IPS-NIHi11 (cell line): ENCODE data around the gene POLD4.

Experiments
- DNase-seq: peaks from one replicate; pipeline ENCODE4 v3.0.0; 2012; ENCODE audit warnings: mixed read lengths, low spot score

The POLD4 gene

DNA sequence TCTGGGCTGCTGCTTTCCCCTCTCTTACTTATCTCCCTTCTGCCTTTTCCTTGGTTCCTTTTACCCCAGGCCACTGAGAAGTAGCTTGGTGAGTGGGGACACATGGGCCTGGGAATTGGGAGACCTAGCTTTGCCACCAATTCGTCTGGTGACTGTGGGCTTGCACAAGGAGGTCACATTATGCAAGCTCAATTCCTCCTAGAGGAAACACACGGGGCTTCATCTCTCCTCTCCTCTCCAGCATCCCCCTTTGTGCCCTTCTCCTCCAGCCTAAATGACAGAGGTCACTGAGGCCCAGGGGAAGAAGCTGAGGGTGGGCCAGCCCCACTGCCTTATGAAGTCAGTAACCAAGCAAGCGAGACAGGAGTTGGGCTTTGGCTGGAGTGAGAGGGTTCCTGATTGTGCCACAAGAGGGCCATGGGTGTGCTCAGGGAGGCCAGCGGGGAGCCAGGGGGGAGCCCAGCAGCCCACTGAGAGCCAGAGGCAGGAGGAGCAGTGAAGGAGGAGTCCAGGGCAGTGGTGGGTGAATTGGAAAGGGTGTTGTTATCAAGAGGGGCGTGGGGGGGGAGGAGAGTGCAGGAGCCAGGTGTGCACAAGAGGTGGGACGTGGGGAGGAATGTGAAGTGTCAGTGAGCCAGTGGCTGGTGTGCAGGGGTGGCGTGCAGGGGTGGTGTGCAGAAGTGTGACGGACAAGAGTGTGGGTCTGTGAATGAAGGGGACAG lies 18.0 kb upstream of the POLD4 start:
- DNase-seq, result peak; percentile 73

- DNase-seq, result no peak
Measured at GRCh38 chr11:67370351-67371076, 17.2 kb upstream of the POLD4 start.

GRCh38 chr11:67369801-67370284 lies 16.5 kb upstream of the POLD4 start:
- DNase-seq, result no peak

DNA sequence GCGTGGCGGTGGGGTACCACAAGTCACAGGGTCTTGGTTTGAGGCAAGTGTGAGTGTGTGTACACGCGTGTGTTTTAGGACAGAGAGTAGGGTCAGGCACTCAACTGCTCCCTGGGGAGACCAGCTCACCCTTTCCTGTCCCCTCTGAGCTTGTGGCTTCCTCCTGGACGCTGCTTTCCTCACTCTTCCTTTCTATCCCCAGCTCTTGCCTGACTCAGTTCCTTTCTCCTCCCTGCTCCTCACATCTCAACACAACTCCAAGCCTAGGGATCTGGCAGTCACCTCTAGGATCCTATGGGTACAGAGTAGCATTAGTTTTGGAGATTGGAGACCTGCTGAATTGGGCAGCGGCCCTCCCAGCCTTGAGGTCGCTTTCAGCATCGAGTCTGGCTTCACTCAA lies 15.9 kb upstream of the POLD4 start:
- DNase-seq, result no peak

GRCh38 chr11:67368621-67369020 lies 15.3 kb upstream of the POLD4 start:
- DNase-seq, result no peak

DNA sequence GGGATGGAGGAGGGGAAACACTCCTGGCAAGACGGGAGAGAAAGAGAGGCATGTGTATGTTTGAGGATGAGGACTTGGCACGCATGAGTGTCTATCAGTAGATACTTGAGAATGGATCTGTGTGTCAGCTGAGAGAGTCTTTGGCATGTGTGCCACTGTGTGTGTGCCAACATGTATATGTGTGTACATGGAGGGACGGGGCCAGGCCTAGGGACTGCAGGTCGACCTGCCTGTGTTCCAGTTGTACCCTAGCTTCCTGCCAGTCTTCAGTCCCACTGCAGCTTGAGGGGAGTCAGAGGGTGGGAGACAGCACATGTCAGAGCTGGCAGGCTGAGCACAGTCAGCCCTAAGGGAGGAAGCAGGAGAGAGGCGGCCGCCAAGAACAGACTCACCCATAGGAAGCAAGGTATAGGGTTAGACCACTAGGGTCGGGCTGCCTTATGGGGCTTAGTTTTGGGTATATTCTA lies 14.4 kb upstream of the POLD4 start:
- DNase-seq, result no peak

GRCh38 chr11:67366961-67367760 lies 13.8 kb upstream of the POLD4 start:
- no peak for DNase-seq

- no peak for DNase-seq
Measured at GRCh38 chr11:67366546-67366945, 13.2 kb upstream of the POLD4 start.

DNA sequence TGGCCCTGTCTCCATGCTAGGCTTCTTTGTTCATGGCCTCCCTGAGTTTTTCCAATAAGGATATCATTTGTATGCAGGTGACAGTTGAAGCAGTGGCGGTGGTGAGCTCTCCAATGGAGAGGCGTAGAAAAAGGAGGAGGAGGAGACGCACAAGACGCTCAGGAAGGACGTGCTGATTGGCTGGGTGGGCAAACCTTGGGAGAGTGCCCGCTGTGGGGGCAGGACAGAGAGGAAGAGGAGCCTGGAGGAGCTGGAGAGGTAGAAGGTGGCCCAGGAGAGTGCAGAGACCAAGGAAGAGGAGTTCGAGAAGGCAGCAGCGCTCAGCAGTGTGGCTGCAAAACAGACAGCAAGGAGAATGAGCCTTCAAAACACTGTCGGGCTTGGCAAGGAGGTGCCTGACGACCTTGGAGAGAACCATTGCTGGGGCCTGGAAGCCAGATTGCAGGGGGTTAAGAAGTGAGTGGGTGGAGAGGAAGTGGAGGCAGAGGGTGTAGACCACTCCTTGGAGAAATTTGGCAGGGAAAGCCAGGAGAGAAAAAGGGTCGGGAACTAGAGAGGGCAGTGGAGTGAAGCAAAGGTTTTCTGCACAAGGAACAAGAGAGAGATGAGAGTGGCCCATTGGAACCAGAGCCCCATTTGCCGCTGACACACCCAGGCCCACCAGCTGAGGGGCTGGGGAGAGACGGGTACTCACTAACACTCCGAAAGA lies 12.5 kb upstream of the POLD4 start:
- no peak for DNase-seq

DNA sequence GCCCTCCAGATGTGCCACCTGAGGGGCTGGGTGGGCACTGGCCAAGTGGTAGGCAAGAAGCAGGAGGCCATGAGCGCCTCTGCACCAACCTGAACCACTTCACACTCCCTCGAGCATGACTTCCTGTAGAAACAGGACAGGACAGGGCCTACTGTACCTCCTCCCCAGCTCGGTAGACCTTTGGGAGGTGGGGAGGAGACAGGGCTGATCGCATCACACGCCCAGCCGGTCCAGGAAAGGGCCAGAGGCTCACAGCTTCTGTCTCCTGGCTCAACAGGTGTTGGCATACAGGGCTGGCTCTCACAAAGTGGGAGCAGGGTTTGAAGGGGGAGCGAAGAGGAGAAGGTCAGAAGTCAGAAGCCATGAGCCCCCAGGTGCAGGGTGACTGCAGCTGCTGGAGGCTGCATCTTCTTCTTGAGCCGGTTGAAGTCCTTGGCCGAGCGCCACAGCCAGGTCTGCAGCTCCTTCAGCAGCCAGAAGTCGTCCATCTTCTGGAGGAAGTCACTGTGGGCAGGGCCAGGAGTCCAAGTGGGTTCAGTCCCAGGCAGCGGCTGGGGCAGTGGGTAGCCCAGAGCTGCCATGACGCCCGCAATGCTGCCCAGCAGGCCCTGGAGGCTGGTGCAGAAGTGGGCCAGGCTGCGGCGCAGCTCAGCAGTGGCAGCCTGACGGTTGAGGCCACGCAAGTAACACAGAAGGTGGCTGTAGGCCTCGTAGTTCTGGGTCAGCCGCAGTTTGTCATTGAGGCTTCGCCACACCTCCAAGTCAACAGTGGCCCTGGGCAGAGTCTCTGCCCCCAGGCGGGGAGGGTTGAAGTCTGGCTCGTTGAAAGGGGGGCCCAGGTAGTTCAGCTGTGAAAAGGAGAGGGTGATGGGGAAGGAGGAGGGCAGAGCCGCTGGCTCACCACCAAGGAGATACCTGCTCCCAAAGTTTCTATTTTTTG lies 11.7 kb upstream of the POLD4 start:
- no peak for DNase-seq

GRCh38 chr11:67364169-67364568 lies 10.8 kb upstream of the POLD4 start:
- no peak for DNase-seq

DNA sequence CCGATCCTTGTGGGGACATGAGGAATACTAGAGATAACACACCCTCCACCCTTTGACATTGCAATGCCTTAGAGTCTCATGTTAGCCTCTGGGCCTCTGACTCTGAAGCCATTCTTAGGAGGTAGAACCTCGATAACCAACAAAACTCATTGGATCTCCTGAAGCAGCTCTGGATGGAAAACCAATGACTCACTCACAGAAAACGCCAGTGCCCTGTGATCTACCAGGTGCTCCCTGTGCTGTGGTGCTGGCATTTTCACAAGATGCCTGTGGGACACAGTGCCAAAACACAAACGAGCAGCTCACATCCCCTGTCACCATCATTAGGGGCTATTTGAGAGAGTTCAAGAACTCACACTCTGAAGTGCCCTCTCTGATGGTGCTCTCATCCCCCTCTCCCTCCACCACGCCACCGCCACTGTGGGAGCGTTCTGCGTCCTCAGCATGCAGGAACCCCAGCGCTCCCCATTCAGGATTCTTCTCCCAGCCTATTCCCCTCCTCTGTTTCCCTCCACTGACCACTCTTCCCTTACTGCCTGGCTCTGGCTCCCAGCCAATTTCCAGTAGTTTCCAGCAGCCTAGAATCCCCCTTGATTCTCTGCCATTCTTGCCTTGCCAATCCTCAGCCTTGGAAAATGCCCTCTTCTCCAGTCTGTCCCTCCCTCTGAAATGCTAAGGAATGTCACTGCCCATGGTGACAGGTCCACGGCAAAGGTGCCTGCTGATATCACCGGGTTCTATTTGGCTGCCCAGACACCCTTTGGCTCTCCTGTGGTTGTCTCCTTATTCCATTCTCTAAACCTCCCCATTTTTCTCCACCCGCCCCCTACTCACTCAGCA lies 4.7 kb upstream of the POLD4 start:
- no peak for DNase-seq

DNA sequence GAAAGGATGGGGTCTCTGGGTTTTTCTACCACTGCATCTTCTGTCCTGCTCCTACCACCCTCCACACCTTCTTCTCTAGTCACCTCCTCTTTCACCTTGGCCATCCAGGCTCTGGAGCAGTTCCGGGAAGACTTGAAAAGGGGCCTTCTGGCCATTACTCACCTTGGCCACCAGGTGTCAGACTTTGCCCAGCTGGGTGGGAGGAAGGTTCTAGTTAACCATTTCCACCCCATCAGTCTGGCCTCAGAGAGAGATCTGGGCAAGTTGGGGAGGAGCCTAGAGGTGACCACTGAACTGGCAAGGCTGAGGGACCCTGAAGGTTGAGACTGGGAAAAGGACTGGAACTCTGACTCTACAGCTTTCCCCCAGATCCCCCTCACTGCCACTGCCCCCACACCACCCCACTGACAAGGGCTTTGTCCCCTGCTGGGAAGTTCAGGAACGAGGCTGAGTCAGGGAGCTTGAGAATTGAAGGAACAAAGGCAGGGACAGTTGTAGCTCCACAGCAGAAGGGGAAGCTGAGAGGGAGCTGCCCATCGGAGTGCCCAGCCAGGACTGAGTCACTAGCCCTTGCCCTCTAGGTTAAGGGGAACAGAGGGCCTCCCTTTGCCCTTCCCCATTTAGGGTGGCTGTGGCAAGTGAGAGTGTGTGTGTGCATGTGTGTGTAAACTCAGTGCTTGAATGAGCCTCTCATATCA lies 3.7 kb upstream of the POLD4 start:
- peak; percentile 82 for DNase-seq

DNA sequence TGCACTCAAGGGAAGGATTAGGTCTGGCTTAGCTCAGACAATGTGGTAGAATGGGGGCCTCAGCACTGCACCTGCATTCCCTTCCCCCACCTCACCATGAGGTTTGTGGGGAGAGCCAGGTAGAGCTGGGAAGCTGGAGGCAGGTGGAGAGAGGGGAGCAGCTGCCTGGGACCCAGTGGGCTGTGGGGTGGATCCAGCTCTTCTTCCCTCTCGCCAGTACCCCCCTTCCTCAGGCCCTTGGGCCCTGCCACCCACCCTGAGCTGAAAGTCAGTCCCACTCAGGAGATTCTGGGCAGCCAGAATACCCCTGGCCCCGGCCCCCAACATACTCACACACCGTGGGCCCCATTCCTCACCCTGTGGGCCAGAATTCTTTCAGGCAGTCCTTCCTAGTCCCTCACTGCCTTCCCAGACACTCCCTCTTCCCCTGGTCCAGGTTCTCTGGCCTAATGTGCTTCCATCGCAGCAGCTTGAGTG lies 3.1 kb upstream of the POLD4 start:
- no peak for DNase-seq

GRCh38 chr11:67355794-67356386 lies 2.5 kb upstream of the POLD4 start:
- no peak for DNase-seq

DNA sequence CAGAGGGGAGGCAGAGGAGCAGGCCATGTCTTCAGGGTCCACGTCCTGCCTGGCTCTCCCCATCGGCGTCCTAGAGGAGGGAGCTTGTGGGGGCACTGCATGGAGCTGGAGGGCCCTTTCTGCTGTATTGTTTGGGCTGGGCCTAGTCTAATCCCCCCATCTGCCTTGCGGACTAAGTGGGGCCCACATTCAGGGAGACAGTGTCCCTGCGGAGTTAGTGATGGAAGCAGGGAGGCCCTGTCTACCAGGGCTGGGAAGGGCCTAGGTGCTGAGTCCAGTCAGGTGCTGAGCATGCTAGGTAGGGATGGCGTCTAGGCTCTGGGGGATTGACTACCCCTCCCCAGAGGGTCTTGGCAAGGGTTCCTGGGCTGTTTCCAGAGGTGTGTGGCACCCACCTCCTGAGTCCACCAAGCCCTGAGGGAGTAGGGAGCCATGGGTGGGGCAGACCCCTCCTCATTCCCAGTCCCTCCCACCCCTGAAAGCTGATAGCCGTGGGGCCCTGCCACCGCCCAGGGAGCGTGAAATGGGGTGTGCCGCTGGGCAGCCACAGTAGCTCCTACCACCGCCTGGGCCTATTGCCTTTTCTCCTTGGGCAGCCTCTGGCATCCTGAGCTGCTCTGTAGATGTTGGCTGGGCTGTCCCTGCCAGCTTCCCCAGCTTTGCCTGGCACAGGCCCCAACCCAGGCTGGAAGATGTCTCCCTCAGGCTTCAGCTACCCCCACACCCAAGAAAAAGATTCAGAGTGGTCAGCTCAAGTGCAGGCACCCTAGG lies 1.9 kb upstream of the POLD4 start:
- no peak for DNase-seq

- no peak for DNase-seq
Measured at GRCh38 chr11:67354075-67355022, 1.0 kb upstream of the POLD4 start.
